Measurements from ENCODE around the gene SYVN1.

SYVN1 gene

GRCh38 chr11:65107078-65107477 is 27.2 kb downstream of the SYVN1 start:
- Histone ChIP-seq H3K27me3 (ENCODE audit: control insufficient read depth in 5 of 5, insufficient read depth in 4 of 5, low read length in 5 of 5) (no peaks in the 10 kb centered on the region), H3K9me3 (ENCODE audit: control insufficient read depth in 5 of 5, low read length in 5 of 5) (no peaks in the 10 kb centered on the region), H3K27ac (ENCODE audit: low read depth, low read length) (no peak overlapping the region), H3K36me3 (ENCODE audit: control insufficient read depth in 5 of 5, insufficient read depth in 5 of 5, low read length in 5 of 5) (peaks cover 0 to 39% (median 29%) of the 10 kb centered on the region in 5 donors), H3K4me3 (ENCODE audit: low read depth in 1 of 5, low read length in 5 of 5) (no peak overlapping the region), H3K4me1 (ENCODE audit: control insufficient read depth in 5 of 5, insufficient read depth in 5 of 5, low read length in 5 of 5) (peaks cover 1 to 55% (median 34%) of the 10 kb centered on the region in 5 donors), H3K9ac (ENCODE audit: low read length in 5 of 5) (no peak overlapping the region)

GRCh38 chr11:65104628-65105027 is 29.7 kb downstream of the SYVN1 start:
- peaks cover 0 to 35% (median 25%) of the 10 kb centered on the region in 5 donors for H3K36me3 ChIP-seq (ENCODE audit: control insufficient read depth in 5 of 5, insufficient read depth in 5 of 5, low read length in 5 of 5)
- H3K27ac ChIP-seq (ENCODE audit: low read depth, low read length): peak overlapping the region; percentile 82
- H3K27me3 ChIP-seq (ENCODE audit: control insufficient read depth in 5 of 5, insufficient read depth in 4 of 5, low read length in 5 of 5): no peaks in the 10 kb centered on the region
- peak overlapping the region in 1 of 5 donors; percentile 6 for H3K9ac ChIP-seq (ENCODE audit: low read length in 5 of 5)
- no peaks in the 10 kb centered on the region for H3K9me3 ChIP-seq (ENCODE audit: control insufficient read depth in 5 of 5, low read length in 5 of 5)
- H3K4me3 ChIP-seq (ENCODE audit: low read depth in 1 of 5, low read length in 5 of 5): no peak overlapping the region
- H3K4me1 ChIP-seq (ENCODE audit: control insufficient read depth in 5 of 5, insufficient read depth in 5 of 5, low read length in 5 of 5): peaks cover 0 to 49% (median 27%) of the 10 kb centered on the region in 5 donors

GRCh38 chr11:65103476-65103875 is 30.8 kb downstream of the SYVN1 start:
- H3K4me3 ChIP-seq (ENCODE audit: low read depth in 1 of 5, low read length in 5 of 5): no peak overlapping the region
- H3K36me3 ChIP-seq (ENCODE audit: control insufficient read depth in 5 of 5, insufficient read depth in 5 of 5, low read length in 5 of 5): peaks cover 0 to 27% (median 14%) of the 10 kb centered on the region in 5 donors
- H3K9me3 ChIP-seq (ENCODE audit: control insufficient read depth in 5 of 5, low read length in 5 of 5): no peaks in the 10 kb centered on the region
- H3K4me1 ChIP-seq (ENCODE audit: control insufficient read depth in 5 of 5, insufficient read depth in 5 of 5, low read length in 5 of 5): peaks cover 0 to 49% (median 27%) of the 10 kb centered on the region in 5 donors
- no peaks in the 10 kb centered on the region for H3K27me3 ChIP-seq (ENCODE audit: control insufficient read depth in 5 of 5, insufficient read depth in 4 of 5, low read length in 5 of 5)
- H3K27ac ChIP-seq (ENCODE audit: low read depth, low read length): peak overlapping the region; percentile 82
- H3K9ac ChIP-seq (ENCODE audit: low read length in 5 of 5): no peak overlapping the region

GRCh38 chr11:65102142-65103095 is 31.9 kb downstream of the SYVN1 start:
- peak overlapping the region; percentile 82 for H3K27ac ChIP-seq (ENCODE audit: low read depth, low read length)
- peak overlapping the region in 1 of 5 donors; percentile 35 for H3K9ac ChIP-seq (ENCODE audit: low read length in 5 of 5)

GRCh38 chr11:65100674-65101350 is 33.5 kb downstream of the SYVN1 start:
- peak overlapping the region in 1 of 5 donors; percentile 42 for H3K9ac ChIP-seq (ENCODE audit: low read length in 5 of 5)
- H3K9me3 ChIP-seq (ENCODE audit: control insufficient read depth in 5 of 5, low read length in 5 of 5): no peaks in the 10 kb centered on the region
- peaks cover 0 to 16% (median 6%) of the 10 kb centered on the region in 5 donors for H3K36me3 ChIP-seq (ENCODE audit: control insufficient read depth in 5 of 5, insufficient read depth in 5 of 5, low read length in 5 of 5)
- H3K27ac ChIP-seq (ENCODE audit: low read depth, low read length): peak overlapping the region; percentile 61
- H3K4me3 ChIP-seq (ENCODE audit: low read depth in 1 of 5, low read length in 5 of 5): no peak overlapping the region
- no peaks in the 10 kb centered on the region for H3K27me3 ChIP-seq (ENCODE audit: control insufficient read depth in 5 of 5, insufficient read depth in 4 of 5, low read length in 5 of 5)
- peaks cover 0 to 58% (median 41%) of the 10 kb centered on the region in 5 donors for H3K4me1 ChIP-seq (ENCODE audit: control insufficient read depth in 5 of 5, insufficient read depth in 5 of 5, low read length in 5 of 5)

More at GRCh38 chr11:65102142-65103095, 31.9 kb downstream of the SYVN1 start:
- H3K4me3 ChIP-seq (ENCODE audit: low read depth in 1 of 5, low read length in 5 of 5): no peak overlapping the region
- no peaks in the 10 kb centered on the region for H3K27me3 ChIP-seq (ENCODE audit: control insufficient read depth in 5 of 5, insufficient read depth in 4 of 5, low read length in 5 of 5)
- H3K4me1 ChIP-seq (ENCODE audit: control insufficient read depth in 5 of 5, insufficient read depth in 5 of 5, low read length in 5 of 5): peaks cover 0 to 50% (median 27%) of the 10 kb centered on the region in 5 donors
- peaks cover 0 to 22% (median 6%) of the 10 kb centered on the region in 5 donors for H3K36me3 ChIP-seq (ENCODE audit: control insufficient read depth in 5 of 5, insufficient read depth in 5 of 5, low read length in 5 of 5)
- no peaks in the 10 kb centered on the region for H3K9me3 ChIP-seq (ENCODE audit: control insufficient read depth in 5 of 5, low read length in 5 of 5)

GRCh38 chr11:65096926-65097325 is 37.4 kb downstream of the SYVN1 start:
- Histone ChIP-seq H3K27ac (ENCODE audit: low read depth, low read length) (no peak overlapping the region), H3K4me1 (ENCODE audit: control insufficient read depth in 5 of 5, insufficient read depth in 5 of 5, low read length in 5 of 5) (peaks cover 0 to 29% (median 23%) of the 10 kb centered on the region in 5 donors), H3K9ac (ENCODE audit: low read length in 5 of 5) (peak overlapping the region in 4 of 5 donors; percentile 7 to 72 (median 53)), H3K36me3 (ENCODE audit: control insufficient read depth in 5 of 5, insufficient read depth in 5 of 5, low read length in 5 of 5) (peaks cover 0 to 9% (median 3%) of the 10 kb centered on the region in 5 donors), H3K4me3 (ENCODE audit: low read depth in 1 of 5, low read length in 5 of 5) (peak overlapping the region; percentile 39 to 81 (median 74)), H3K9me3 (ENCODE audit: control insufficient read depth in 5 of 5, low read length in 5 of 5) (no peaks in the 10 kb centered on the region), H3K27me3 (ENCODE audit: control insufficient read depth in 5 of 5, insufficient read depth in 4 of 5, low read length in 5 of 5) (no peaks in the 10 kb centered on the region)

- Histone ChIP-seq H3K27ac (ENCODE audit: low read depth, low read length) (peak within 1 kb of the TSS; percentile 80), H3K4me1 (ENCODE audit: control insufficient read depth in 5 of 5, insufficient read depth in 5 of 5, low read length in 5 of 5) (peaks cover 0 to 26% (median 16%) of the 10 kb centered on the region in 5 donors), H3K36me3 (ENCODE audit: control insufficient read depth in 5 of 5, insufficient read depth in 5 of 5, low read length in 5 of 5) (peaks cover 0 to 9% (median 3%) of the 10 kb centered on the region in 5 donors), H3K27me3 (ENCODE audit: control insufficient read depth in 5 of 5, insufficient read depth in 4 of 5, low read length in 5 of 5) (no peaks in the 10 kb centered on the region), H3K9ac (ENCODE audit: low read length in 5 of 5) (peak within 1 kb of the TSS; percentile 16 to 82 (median 72)), H3K9me3 (ENCODE audit: control insufficient read depth in 5 of 5, low read length in 5 of 5) (no peaks in the 10 kb centered on the region), H3K4me3 (ENCODE audit: low read depth in 1 of 5, low read length in 5 of 5) (peak within 1 kb of the TSS; percentile 66 to 81 (median 81))
These were observed 38.1 kb downstream of the SYVN1 start, which contains the start of gene VPS51 for GRCh38 chr11:65095974-65096806. Gene VPS51, plus strand, starts transcription at chr11:65096214. Its CDS starts 37 bp downstream, at chr11:65096251.

- Histone ChIP-seq H3K36me3 (ENCODE audit: control insufficient read depth in 5 of 5, insufficient read depth in 5 of 5, low read length in 5 of 5) (peaks cover 0 to 9% (median 3%) of the 10 kb centered on the region in 5 donors), H3K27ac (ENCODE audit: low read depth, low read length) (peak overlapping the region; percentile 80), H3K9me3 (ENCODE audit: control insufficient read depth in 5 of 5, low read length in 5 of 5) (no peaks in the 10 kb centered on the region), H3K9ac (ENCODE audit: low read length in 5 of 5) (peak overlapping the region in 1 of 5 donors; percentile 72), H3K27me3 (ENCODE audit: control insufficient read depth in 5 of 5, insufficient read depth in 4 of 5, low read length in 5 of 5) (no peaks in the 10 kb centered on the region), H3K4me3 (ENCODE audit: low read depth in 1 of 5, low read length in 5 of 5) (peak overlapping the region; percentile 66 to 81 (median 74)), H3K4me1 (ENCODE audit: control insufficient read depth in 5 of 5, insufficient read depth in 5 of 5, low read length in 5 of 5) (peaks cover 0 to 20% (median 13%) of the 10 kb centered on the region in 5 donors)
These were observed 38.9 kb downstream of the SYVN1 start for GRCh38 chr11:65095427-65095826.

GRCh38 chr11:65090628-65091027 is 43.7 kb downstream of the SYVN1 start:
- Histone ChIP-seq H3K4me1 (ENCODE audit: control insufficient read depth in 5 of 5, insufficient read depth in 5 of 5, low read length in 5 of 5) (peaks cover 0 to 3% (median 2%) of the 10 kb centered on the region in 5 donors), H3K36me3 (ENCODE audit: control insufficient read depth in 5 of 5, insufficient read depth in 5 of 5, low read length in 5 of 5) (peaks cover 2 to 43% (median 40%) of the 10 kb centered on the region in 5 donors), H3K27me3 (ENCODE audit: control insufficient read depth in 5 of 5, insufficient read depth in 4 of 5, low read length in 5 of 5) (no peaks in the 10 kb centered on the region), H3K27ac (ENCODE audit: low read depth, low read length) (no peak overlapping the region), H3K9me3 (ENCODE audit: control insufficient read depth in 5 of 5, low read length in 5 of 5) (no peaks in the 10 kb centered on the region), H3K4me3 (ENCODE audit: low read depth in 1 of 5, low read length in 5 of 5) (no peak overlapping the region), H3K9ac (ENCODE audit: low read length in 5 of 5) (peak overlapping the region in 1 of 5 donors; percentile 8)
